ENCODE data around the gene RTN3.
"Not testable (repeated sequence)": the region's sequence is repeated elsewhere in the genome, so short reads cannot be mapped to it uniquely, and the experiment has no call there.

The RTN3 gene

GRCh38 chr11:63682066-63683021 lies 1.0 kb downstream of the RTN3 start:
- peak; percentile 58 for DNase-seq

- DNase-seq = no peak
Observed at GRCh38 chr11:63683133-63683991, 2.1 kb downstream of the RTN3 start.

DNA sequence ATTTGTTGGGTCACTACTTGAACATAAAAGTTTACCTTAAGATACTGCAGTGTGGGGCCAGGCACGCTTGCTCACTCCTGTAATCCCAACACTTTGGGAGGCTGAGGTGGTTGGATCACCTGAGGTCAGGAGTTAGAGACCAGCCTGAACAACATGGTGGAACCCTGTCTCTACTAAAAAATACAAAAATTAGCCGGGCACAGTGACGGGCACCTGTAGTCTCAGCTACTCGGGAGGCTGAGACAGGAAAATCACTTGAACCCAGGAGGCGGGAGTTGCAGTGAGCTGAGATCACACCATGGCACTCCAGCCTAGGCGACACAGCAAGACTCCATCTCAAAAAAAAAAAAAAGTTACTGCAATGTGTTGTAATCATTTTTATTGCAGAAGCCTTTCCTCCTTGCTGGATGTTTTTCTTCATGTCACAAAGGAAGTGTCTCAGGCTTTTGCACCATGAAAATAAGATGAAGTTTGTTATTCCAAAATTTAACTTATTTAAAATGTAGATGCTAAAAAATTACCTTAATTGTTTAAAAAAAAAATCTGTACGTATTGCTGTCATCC lies 3.9 kb downstream of the RTN3 start:
- DNase-seq = not testable (repeated sequence)

DNA sequence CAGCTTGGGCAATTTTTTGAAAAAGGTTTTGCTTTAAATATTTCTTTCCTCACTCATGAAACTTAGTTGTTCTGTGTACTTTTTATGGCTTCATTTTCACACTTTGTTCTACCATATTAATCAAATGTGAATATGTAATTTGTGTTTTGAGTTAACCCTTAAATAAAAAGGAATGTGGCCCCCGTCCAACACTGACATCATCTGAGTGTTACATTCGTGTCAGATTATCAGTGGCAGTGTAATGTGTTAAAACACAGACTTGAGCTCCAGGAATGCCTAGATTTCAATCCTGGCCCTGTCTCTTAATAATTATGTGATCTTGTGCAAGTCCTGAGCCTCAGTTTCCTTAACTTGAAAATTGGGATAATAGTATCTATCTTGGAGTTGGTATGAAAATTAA lies 5.6 kb downstream of the RTN3 start:
- no peak for DNase-seq

DNA sequence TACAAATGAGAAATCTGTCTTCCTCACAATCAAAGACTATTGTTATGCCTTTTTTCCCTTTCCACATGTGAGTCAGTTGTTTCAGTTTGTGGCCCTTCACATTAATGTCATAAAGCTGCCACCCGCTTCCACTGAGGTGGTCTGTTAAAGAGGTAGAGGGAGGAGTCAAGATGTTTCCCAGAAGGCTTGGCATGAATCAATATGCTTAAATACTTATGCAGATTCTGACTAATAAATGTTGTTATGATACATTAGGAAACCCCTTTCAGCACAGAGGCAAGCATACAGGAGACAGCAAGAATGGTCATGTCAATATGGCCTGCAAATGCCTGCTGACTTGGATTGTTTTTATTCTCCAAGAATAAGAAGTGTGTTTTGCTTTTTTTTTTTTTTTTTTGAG lies 6.5 kb downstream of the RTN3 start:
- no peak for DNase-seq

DNA sequence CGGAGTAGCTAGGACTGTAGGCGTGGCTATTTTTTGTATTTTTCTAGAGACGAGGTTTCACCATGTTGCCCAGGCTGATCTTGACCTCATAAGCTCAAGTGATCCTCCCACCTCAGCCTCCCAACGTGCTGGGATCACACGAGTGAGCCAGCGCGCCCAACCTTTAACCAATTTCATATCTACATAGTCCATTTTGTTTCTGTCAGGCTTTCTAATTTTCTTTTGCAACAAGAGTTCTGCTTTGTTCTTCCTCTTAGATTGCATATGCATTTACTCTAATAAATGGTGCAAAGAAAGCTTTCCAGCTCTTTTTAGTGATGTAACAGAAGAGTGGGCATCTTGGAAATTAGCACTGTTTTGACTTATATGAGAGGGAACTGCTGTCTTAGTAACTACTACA lies 13.3 kb downstream of the RTN3 start:
- DNase-seq = no peak

DNA sequence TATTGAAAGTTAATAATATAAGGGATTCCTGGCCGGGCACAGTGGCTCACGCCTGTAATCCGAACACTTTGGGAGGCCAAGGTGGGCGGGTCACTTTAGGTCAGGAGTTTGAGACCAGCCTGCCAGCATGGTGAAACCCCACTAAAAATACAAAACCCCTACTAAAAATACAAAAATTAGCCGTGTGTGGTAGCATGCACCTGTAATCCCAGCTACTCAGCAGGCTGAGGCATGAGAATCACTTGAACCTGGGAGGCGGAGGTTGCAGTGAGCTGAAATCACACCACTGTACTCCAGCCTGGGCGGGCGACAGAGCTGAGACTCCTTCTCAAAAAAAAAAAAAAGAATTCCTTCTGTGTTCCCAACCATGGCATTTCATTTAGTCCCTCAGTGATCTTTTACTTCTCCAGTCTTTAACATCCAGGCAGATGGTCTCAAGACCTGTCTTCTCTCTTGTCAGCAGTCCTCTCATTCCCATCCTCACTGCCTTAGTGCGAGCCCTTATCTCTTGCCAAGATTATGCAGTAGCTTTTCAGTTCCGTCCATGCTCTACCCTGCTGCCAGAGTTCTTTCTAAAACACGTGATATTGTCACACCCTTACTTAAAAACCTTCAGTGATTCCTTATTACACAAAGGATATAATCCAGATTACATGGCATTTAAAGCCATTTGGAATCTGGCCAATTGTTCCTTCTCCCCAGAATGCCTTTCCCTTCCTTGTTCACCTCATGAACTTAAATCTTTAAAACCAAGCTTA lies 17.9 kb downstream of the RTN3 start:
- DNase-seq = no peak

DNA sequence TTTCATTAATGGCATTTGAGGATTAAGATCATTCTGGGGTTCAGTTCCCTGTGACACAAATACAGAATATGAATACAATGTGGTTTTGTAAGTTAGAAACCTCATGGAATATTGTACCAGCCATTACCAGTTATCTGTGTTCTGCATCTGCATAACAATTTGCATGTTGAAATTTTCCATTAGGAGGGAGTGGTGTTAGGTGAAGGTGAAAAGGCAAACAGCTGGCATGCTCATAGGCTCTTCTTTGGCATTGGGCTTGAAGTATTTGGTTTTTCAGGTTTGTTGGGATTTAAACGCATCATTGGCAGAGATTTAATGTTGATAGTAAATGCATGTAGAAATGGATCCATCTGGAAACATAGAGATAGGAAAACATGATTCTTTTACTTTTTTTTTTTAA lies 18.6 kb downstream of the RTN3 start:
- DNase-seq = no peak

GRCh38 chr11:63705526-63705925 lies 24.2 kb downstream of the RTN3 start:
- DNase-seq = no peak

DNA sequence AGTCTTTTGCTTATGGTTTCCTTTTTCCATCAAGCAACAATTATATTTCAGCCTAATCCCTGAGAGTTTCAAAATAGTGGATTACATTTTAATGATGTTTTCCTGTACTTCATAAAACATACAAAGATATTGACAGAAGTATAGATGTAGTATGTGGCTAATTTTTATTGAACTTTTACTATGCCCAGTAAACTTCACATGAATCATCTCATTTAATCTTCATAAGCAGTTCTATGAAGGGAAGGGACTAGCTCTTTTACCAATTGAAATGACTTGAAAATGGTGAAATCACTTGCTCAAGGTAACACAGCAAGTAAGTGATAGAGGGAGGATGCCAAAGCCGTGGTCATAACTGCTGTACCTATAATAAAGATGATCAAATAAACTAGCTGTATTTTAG lies 27.5 kb downstream of the RTN3 start:
- DNase-seq = no peak

- DNase-seq = no peak
Observed at GRCh38 chr11:63709336-63709884, 28.1 kb downstream of the RTN3 start.

- DNase-seq = peak; percentile 77
Observed at GRCh38 chr11:63710476-63711217, 29.3 kb downstream of the RTN3 start.

DNA sequence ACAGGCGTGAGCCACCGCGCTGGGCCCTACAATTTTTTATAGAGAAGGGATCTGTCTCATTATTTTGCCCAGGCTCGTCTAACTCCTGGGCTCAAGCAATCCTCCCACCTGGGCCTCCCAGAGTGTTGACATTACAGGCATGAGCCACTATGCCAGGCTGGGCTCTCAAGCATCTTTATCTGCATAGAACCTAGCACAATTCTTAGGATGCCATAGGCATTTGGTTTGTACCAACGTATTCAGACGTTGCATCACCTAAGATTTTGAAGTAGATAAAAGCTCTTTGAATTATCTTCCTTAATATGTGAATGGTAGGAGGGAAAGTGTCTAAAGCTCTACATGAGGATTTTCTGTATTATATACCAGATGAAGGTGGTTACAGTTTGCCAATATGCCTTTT lies 30.5 kb downstream of the RTN3 start:
- no peak for DNase-seq

- DNase-seq = no peak
Observed at GRCh38 chr11:63713766-63714165, 32.5 kb downstream of the RTN3 start.

DNA sequence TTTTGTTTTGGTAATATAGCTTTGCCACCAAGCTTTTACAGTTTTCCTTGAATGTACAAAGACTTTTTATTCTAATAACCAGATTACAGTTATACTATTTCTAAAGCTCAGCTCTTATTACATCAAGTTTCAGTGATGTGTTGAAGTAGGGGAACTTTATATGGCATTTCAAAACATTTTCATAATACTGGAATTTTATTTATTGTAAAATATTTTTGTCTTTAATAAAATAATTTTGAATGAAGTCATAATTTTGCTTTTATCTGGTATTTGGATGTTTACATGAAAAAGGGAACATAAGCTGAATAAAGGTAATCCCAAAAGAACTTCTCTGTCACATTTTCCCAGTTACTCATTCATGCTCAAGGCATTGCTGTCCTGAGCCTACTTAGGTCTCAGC lies 34.7 kb downstream of the RTN3 start:
- no peak for DNase-seq

DNA sequence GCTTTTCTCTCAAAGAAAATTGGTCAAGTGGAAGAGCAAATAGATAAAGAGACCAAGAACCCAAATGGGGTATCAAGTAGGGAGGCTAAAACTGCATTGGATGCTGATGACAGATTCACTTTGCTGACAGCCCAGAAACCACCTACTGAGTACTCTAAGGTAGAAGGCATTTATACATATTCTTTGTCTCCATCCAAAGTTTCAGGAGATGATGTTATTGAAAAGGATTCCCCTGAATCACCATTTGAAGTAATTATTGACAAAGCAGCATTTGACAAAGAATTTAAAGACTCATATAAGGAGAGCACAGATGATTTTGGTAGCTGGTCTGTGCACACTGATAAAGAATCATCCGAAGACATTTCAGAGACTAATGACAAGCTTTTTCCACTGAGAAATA lies 37.7 kb downstream of the RTN3 start:
- no peak for DNase-seq

DNA sequence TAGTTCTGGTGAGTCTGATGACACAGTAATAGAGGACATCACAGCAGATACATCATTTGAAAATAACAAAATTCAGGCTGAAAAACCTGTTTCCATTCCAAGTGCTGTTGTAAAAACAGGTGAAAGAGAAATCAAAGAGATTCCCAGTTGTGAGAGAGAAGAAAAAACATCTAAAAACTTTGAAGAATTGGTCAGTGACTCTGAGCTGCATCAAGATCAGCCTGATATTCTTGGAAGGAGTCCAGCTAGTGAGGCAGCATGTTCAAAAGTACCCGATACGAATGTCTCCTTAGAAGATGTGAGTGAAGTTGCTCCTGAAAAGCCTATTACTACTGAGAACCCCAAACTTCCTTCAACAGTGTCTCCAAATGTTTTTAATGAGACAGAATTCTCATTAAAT lies 38.7 kb downstream of the RTN3 start:
- no peak for DNase-seq

DNA sequence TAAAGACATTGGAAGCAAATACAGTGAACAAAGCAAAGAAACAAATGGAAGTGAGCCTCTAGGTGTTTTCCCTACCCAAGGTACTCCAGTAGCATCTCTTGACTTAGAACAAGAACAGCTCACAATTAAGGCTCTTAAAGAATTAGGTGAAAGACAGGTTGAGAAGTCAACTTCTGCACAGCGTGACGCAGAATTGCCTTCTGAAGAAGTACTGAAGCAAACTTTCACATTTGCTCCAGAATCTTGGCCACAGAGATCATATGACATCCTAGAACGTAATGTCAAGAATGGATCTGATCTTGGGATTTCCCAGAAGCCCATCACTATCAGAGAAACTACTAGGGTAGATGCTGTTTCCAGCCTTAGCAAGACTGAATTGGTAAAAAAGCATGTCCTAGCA lies 39.3 kb downstream of the RTN3 start:
- no peak for DNase-seq

- DNase-seq = no peak
Observed at GRCh38 chr11:63729326-63729725, 48.0 kb downstream of the RTN3 start.

- DNase-seq = no peak
Observed at GRCh38 chr11:63736864-63737263, 55.6 kb downstream of the RTN3 start.

DNA sequence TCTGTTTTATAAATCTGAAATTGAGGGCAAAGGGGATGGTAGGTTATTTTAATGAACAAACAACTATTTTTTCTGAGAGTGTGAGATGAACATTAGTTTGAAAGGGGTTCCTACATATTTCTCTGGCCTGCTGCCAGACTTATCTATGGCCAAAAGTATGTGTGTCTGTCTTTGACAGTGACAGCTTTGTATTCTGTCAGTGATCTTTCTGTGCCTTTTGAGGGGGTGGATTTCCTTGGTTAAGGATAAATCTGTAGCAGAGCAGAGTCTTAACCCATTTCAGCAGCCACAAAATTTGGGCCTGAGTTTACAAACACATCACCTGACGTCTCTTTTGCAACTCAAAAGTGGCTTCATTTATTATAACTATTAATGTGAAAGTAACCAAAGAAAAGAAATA lies 56.4 kb downstream of the RTN3 start:
- DNase-seq = no peak
